Thoracic aorta (tissue), 2 donors: Measurements from ENCODE around the gene NPAS3. TPM values are rescaled to one million over a fixed set of nuclear protein-coding genes. Genes with fewer than 3 reads are reported as not detected.

ENCODE experiments used
- ATAC-seq: fragments of 150-250 bp; one replicate; pipeline ENCODE4 v1.8.0; 2017; ENCODE audit warnings: low read depth; ENCODE audit not compliant: insufficient number of reproducible peaks, low FRiP score
- DNase-seq: peaks from one replicate; pipeline ENCODE4 v3.0.0-alpha.2; 2020; ENCODE audit warnings: low spot score
- H3K27ac ChIP-seq, 2 donors: fragments of 200-600 bp; sonication (generic); 1 replicate in 1 of 2; 2 replicates in 1 of 2; pipeline ENCODE4 v1.5.1; 2016; ENCODE audit warnings: mild to moderate bottlenecking in 2 of 2, moderate library complexity in 2 of 2
- H3K27me3 ChIP-seq: fragments of 200-600 bp; sonication (generic); replicated peaks from 2 replicates; pipeline ENCODE4 v1.6.0; 2016; ENCODE audit warnings: mild to moderate bottlenecking; ENCODE audit not compliant: insufficient read depth
- H3K36me3 ChIP-seq: fragments of 200-600 bp; sonication (generic); one replicate; pipeline ENCODE4 v1.5.1; 2016
- H3K4me1 ChIP-seq, 2 donors: fragments of 200-600 bp; sonication (generic); 1 replicate in 1 of 2; 2 replicates in 1 of 2; pipeline versions ENCODE4 v1.5.1 to v1.6.0; 2016; ENCODE audit warnings: low read depth in 2 of 2, mild to moderate bottlenecking in 1 of 2; ENCODE audit not compliant: control insufficient read depth in 1 of 2
- H3K4me3 ChIP-seq: fragments of 200-600 bp; sonication (generic); 2 replicates; pipeline ENCODE4 v1.5.1; 2016; ENCODE audit warnings: mild to moderate bottlenecking
- H3K9me3 ChIP-seq: fragments of 200-600 bp; sonication (generic); 2 replicates; pipeline ENCODE4 v1.5.1; 2016
- total RNA-seq, 2 donors: library from RNA; depleted of rRNA; stranded (reverse); fragments of >200 nt; gene quantifications; one replicate each; pipeline versions ENCODE4 v1.1.0 to v1.2.3, GENCODE V29; 2016
- TF ChIP-seq, protein P1 (sequence below): fragments of 200-600 bp; sonication (generic); IDR thresholded peaks from one replicate; pipeline ENCODE4 v1.5.1; 2019; ENCODE audit warnings: antibody characterized with exemption

NPAS3 gene
- total RNA-seq, 2 donors from 2014 or later = 1.1 TPM; not detected in 1

DNA sequence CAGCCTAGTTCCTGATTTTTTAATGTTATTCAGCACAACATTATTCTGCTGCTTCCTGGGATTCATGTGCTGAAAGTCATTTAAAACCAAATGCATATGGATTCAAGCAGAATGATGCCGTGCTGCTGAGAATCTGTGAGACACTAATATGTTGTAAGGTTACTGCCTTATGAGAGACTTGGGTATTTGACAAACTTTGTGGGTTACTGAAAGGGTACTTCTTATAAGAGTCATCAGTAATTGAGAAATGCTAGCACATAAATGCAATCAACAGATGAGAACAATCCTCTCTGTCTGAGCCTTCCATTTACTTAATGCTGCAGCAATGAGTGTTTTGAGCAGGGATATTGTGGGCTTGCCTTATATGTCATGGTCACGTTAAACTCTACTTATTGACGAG lies 175.7 kb downstream of the NPAS3 start:
- H3K27ac ChIP-seq = no peak overlapping the region
- no peaks in the 10 kb centered on the region for H3K36me3 ChIP-seq
- no peaks in the 10 kb centered on the region for H3K4me1 ChIP-seq
- no peak overlapping the region for H3K4me3 ChIP-seq
- DNase-seq (no peak), ATAC-seq (no peak)
- no peaks in the 10 kb centered on the region for H3K27me3 ChIP-seq
- no peaks in the 10 kb centered on the region for H3K9me3 ChIP-seq
- TF ChIP-seq, protein P1, sequence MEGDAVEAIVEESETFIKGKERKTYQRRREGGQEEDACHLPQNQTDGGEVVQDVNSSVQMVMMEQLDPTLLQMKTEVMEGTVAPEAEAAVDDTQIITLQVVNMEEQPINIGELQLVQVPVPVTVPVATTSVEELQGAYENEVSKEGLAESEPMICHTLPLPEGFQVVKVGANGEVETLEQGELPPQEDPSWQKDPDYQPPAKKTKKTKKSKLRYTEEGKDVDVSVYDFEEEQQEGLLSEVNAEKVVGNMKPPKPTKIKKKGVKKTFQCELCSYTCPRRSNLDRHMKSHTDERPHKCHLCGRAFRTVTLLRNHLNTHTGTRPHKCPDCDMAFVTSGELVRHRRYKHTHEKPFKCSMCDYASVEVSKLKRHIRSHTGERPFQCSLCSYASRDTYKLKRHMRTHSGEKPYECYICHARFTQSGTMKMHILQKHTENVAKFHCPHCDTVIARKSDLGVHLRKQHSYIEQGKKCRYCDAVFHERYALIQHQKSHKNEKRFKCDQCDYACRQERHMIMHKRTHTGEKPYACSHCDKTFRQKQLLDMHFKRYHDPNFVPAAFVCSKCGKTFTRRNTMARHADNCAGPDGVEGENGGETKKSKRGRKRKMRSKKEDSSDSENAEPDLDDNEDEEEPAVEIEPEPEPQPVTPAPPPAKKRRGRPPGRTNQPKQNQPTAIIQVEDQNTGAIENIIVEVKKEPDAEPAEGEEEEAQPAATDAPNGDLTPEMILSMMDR = no peak

DNA sequence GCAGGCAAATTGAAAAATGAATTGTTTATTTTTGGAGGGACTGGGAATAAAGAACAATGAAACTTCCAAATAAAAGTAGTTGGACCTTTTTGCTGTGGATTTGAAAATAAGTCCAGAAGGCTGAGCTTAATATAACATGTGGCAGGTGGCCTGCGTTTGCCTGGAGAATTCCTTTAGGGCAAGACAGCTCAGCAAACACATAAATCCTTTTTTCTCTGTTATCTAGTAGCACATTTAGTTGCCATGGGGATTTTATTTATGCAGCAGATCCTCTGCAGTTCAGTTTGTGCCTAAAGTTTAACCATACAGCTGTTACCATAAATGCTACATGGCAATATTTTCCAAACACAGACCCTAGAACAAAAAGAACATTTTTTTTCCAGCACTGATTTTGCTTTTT lies 180.0 kb downstream of the NPAS3 start:
- H3K4me3 ChIP-seq = no peak overlapping the region
- no peak for ATAC-seq
- H3K27ac ChIP-seq = no peak overlapping the region
- no peaks in the 10 kb centered on the region for H3K27me3 ChIP-seq
- DNase-seq = no peak
- TF ChIP-seq, protein P1 = no peak
- no peaks in the 10 kb centered on the region for H3K4me1 ChIP-seq
- H3K9me3 ChIP-seq = no peaks in the 10 kb centered on the region
- H3K36me3 ChIP-seq = no peaks in the 10 kb centered on the region

DNA sequence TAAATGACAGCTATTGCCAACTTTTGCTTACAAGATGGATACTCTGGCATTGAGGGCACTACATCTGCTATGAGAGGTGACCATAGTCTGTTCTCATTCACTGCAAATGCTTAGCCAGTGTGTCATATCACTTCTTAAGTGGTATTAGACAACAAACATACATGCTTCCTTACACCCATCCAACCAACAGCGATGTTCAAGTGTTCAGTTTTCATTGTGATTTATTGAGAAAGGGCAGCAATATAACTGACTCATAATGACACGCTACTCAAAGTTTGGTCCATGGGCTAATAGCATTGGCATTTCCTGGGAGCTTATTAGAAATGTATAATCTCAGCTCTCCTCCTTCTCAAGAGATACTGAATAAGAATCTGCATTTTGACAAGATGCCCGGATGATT lies 181.7 kb downstream of the NPAS3 start:
- DNase-seq (no peak), ATAC-seq (no peak)
- Histone ChIP-seq H3K9me3 (no peaks in the 10 kb centered on the region), H3K27me3 (no peaks in the 10 kb centered on the region), H3K4me1 (no peaks in the 10 kb centered on the region), H3K4me3 (no peak overlapping the region), H3K27ac (no peak overlapping the region), H3K36me3 (no peaks in the 10 kb centered on the region)
- TF ChIP-seq, protein P1 = no peak

DNA sequence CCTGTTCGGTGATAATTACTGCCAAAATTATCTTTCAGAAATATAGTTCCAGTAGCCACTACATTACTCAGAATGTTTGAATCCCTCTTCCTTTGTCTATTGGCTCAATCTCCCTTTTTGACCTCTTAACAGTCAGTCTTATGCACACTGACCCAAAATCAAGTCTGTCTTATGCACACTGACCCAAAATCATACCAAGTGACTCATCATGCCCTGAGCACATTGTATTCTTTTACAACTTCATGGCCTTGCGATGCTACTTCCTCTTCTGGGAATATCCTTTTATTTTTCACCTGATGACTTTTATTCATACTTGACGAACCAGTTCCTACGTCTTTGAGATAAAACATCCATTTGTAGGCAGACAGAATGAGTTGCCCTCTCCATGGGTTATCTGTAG lies 182.3 kb downstream of the NPAS3 start:
- no peaks in the 10 kb centered on the region for H3K27me3 ChIP-seq

DNA sequence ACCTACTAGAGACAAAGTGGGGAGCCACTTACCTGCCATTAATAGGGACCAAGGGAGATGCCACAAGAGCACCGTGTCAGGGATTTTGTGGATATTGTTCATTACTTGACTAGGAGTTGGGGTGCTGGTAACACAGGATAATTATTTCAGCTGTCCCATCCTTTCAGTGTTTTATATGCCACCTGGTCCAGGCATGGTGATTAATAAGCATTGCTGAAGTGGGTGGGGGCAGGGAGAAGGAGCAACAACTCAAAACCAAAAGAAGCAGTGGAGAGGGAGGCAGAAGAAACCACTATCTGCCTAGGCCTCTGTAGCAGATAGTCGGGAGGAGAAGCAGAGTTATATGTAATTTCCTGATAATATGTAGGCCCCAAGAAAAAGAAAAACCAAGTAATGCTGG lies 184.6 kb downstream of the NPAS3 start:
- DNase-seq (no peak), ATAC-seq (no peak)
- TF ChIP-seq, protein P1 = no peak
- H3K36me3 ChIP-seq = no peaks in the 10 kb centered on the region
- no peak overlapping the region for H3K27ac ChIP-seq
- no peak overlapping the region for H3K4me3 ChIP-seq
- no peaks in the 10 kb centered on the region for H3K9me3 ChIP-seq
- no peaks in the 10 kb centered on the region for H3K27me3 ChIP-seq
- no peaks in the 10 kb centered on the region for H3K4me1 ChIP-seq

More for the DNA sequence above, 182.3 kb downstream of the NPAS3 start:
- TF ChIP-seq, protein P1 = no peak
- ATAC-seq = no peak
- Histone ChIP-seq H3K4me3 (no peak overlapping the region), H3K4me1 (no peaks in the 10 kb centered on the region), H3K9me3 (no peaks in the 10 kb centered on the region), H3K27ac (no peak overlapping the region), H3K36me3 (no peaks in the 10 kb centered on the region)
- no peak for DNase-seq
